Lower lobe of right lung (tissue), 2 donors: ENCODE results near the gene AFG1L. TPM values are rescaled to one million over a fixed set of nuclear protein-coding genes. Genes with fewer than 3 reads are reported as not detected.

Experiments
- ATAC-seq, 2 donors: fragments of 200-7000 bp; cut with Tn5 transposase; one replicate each; pipeline ENCODE4 v1.9.1; 2020 to 2022; ENCODE audit warnings: mild to moderate bottlenecking in 2 of 2, moderate library complexity in 2 of 2
- DNase-seq: peaks from one replicate; pipeline ENCODE4 v3.0.0-alpha.2; 2020
- H3K27ac ChIP-seq: fragments of 200-600 bp; one replicate; pipeline ENCODE4 v1.8.0; 2022
- H3K27me3 ChIP-seq: fragments of 200-600 bp; one replicate; pipeline ENCODE4 v1.8.0; 2022; ENCODE audit warnings: low read depth
- H3K36me3 ChIP-seq: fragments of 200-600 bp; one replicate; pipeline ENCODE4 v1.8.0; 2022; ENCODE audit warnings: mild to moderate bottlenecking
- H3K4me1 ChIP-seq: fragments of 200-600 bp; one replicate; pipeline ENCODE4 v1.8.0; 2022
- H3K4me3 ChIP-seq: fragments of 200-600 bp; one replicate; pipeline ENCODE4 v1.8.0; 2022; ENCODE audit warnings: mild to moderate bottlenecking
- H3K9me3 ChIP-seq: fragments of 200-600 bp; one replicate; pipeline ENCODE4 v1.8.0; 2022
- CTCF ChIP-seq: fragments of 200-600 bp; IDR thresholded peaks from one replicate; pipeline ENCODE4 v1.8.0; 2022; ENCODE audit warnings: antibody characterized with exemption, mild to moderate bottlenecking
- intact Hi-C: fragments of 100-400 bp; cut with DNase I; formaldehyde crosslinking; loops from one replicate; pipeline ENCODE4 v1.11.0; 2022
- total RNA-seq: library from RNA; stranded (reverse); fragmentation: NEBNext Ultra II Directional; extraction: Animal tissue kit (Norgen Biotek cat#: 25700); gene quantifications from one replicate; pipeline ENCODE4 v1.2.1, GENCODE V29; 2021
- donor health status: DM: no; HTN: yes; CAD: no; lungs with severe emphysema.

AFG1L gene
- total RNA-seq, 1 donor from 2014 or later: 7.4 TPM

- Histone ChIP-seq H3K27ac (no peak overlapping the region), H3K36me3 (no peaks in the 10 kb centered on the region), H3K27me3 (no peaks in the 10 kb centered on the region), H3K4me1 (peaks cover 5% of the 10 kb centered on the region), H3K9me3 (no peaks in the 10 kb centered on the region), H3K4me3 (no peak overlapping the region)
- ATAC-seq: no peak
- intact Hi-C loops: no loop called here
- no peak for DNase-seq
- no peak for TF ChIP-seq CTCF
These were observed 139.4 kb downstream of the AFG1L start for GRCh38 chr6:108434222-108434621.

- TF ChIP-seq CTCF: no peak
- no peak overlapping the region for H3K4me3 ChIP-seq
- DNase-seq (no peak), ATAC-seq (no peak)
- H3K36me3 ChIP-seq: no peaks in the 10 kb centered on the region
- no peaks in the 10 kb centered on the region for H3K27me3 ChIP-seq
- no peak overlapping the region for H3K27ac ChIP-seq
- intact Hi-C loops: no loop called here
- H3K9me3 ChIP-seq: no peaks in the 10 kb centered on the region
- peaks cover 5% of the 10 kb centered on the region for H3K4me1 ChIP-seq
These were observed 140.5 kb downstream of the AFG1L start for GRCh38 chr6:108435391-108435790.

- no peaks in the 10 kb centered on the region for H3K36me3 ChIP-seq
- TF ChIP-seq CTCF: no peak
- intact Hi-C loops: no loop called here
- H3K27me3 ChIP-seq: no peaks in the 10 kb centered on the region
- H3K9me3 ChIP-seq: no peaks in the 10 kb centered on the region
- ATAC-seq (no peak), DNase-seq (no peak)
- no peak overlapping the region for H3K27ac ChIP-seq
- H3K4me1 ChIP-seq: peaks cover 5% of the 10 kb centered on the region
- no peak overlapping the region for H3K4me3 ChIP-seq
These were observed 141.9 kb downstream of the AFG1L start for GRCh38 chr6:108436771-108437170.

- H3K36me3 ChIP-seq: no peaks in the 10 kb centered on the region
- ATAC-seq (no peak), DNase-seq (no peak)
- intact Hi-C loops: no loop called here
- no peaks in the 10 kb centered on the region for H3K4me1 ChIP-seq
- no peak overlapping the region for H3K27ac ChIP-seq
- TF ChIP-seq CTCF: no peak
- H3K27me3 ChIP-seq: no peaks in the 10 kb centered on the region
- no peaks in the 10 kb centered on the region for H3K9me3 ChIP-seq
- no peak overlapping the region for H3K4me3 ChIP-seq
These were observed 143.0 kb downstream of the AFG1L start for GRCh38 chr6:108437821-108438220.

- DNase-seq: no peak
- Histone ChIP-seq H3K9me3 (no peaks in the 10 kb centered on the region), H3K27ac (no peak overlapping the region), H3K36me3 (no peaks in the 10 kb centered on the region), H3K27me3 (no peaks in the 10 kb centered on the region), H3K4me3 (no peak overlapping the region), H3K4me1 (no peaks in the 10 kb centered on the region)
- no peak for TF ChIP-seq CTCF
- ATAC-seq: no peak
- intact Hi-C loops: no loop called here
These were observed 144.1 kb downstream of the AFG1L start for GRCh38 chr6:108438918-108439317.

- no peaks in the 10 kb centered on the region for H3K9me3 ChIP-seq
- intact Hi-C loops: no loop called here
- no peaks in the 10 kb centered on the region for H3K27me3 ChIP-seq
- H3K36me3 ChIP-seq: no peaks in the 10 kb centered on the region
- TF ChIP-seq CTCF: no peak
- no peak for ATAC-seq
- DNase-seq: no peak
- H3K4me1 ChIP-seq: no peaks in the 10 kb centered on the region
- H3K4me3 ChIP-seq: no peak overlapping the region
- no peak overlapping the region for H3K27ac ChIP-seq
These were observed 146.3 kb downstream of the AFG1L start for GRCh38 chr6:108441141-108441540.
